GM19351 (cell line): ENCODE measurements around the gene RAB11FIP4.

Source experiments
- ATAC-seq: cut with Tn5 transposase; IDR thresholded peaks from one replicate; pipeline ENCODE4 v1.9.1; 2021; ENCODE audit warnings: mild to moderate bottlenecking, moderate library complexity; ENCODE audit not compliant: unreplicated experiment

The RAB11FIP4 gene

DNA sequence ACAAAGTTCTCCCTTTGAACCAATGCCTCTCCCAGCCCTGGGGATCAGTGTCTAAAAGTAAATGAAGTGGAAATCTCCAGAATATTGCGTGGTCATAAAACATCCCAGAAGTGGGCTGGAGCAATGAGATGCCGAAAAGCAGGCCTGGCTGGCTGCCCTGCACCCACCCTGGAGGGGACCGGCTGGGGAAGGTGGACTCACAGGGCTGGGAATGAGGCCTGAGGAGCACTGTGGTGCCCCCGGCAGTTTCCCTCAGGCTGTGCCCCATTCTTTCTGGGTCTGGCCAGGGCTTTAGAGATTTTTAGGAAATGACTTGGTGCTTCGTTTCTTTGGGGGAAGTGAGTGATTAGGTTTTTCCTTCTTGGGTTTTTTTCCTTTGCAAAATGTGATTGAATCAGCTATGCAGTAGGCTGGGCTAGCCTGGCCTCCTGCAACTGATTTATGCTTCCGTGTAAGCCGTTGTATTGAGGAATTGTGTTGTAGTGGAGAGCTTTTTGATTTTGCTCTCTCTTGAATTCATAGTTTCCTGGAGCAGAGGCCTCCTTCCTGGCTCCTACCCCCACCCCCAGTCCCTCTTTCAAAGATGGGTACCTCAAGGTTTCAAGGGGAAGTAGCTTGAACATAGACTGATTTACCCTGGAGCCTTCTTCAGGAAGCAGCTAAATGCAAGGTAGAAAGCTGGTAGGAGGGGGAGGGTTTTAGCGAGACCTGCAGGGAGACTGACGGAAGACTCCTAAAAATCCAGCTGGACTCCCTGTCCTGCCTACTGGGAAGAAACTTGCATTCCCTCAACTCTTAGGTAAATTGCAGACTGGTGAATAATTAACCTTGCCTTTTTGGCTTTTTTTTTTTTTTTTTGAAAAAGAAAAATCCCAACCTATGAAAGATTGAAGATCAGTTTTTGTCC lies 170.2 kb downstream of the RAB11FIP4 start:
- no peak for ATAC-seq

GRCh38 chr17:31562376-31562840 lies 170.9 kb downstream of the RAB11FIP4 start:
- no peak for ATAC-seq

DNA sequence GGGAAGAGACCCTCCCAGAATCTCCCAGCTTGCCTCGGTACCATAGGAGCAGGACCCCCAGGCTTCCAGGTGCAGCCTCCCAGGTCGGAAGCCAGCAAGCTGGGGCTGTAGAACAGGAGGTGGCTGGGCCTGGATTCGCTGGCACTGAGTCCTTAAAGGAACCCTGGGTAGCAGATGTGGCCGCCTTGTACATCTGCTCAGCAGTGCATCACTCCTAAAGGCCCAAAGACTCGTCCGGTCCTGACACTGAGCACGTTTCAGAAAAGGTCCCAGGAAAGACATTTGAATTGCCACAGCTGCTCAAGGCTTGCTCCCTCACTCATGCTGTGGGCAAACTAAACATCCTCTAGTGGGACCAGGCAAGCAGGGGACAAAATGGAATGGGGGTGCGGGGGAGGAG lies 172.8 kb downstream of the RAB11FIP4 start:
- ATAC-seq: no peak

- no peak for ATAC-seq
Observed at GRCh38 chr17:31564883-31565301, 173.4 kb downstream of the RAB11FIP4 start.

GRCh38 chr17:31565652-31566051 lies 174.2 kb downstream of the RAB11FIP4 start:
- ATAC-seq: no peak

DNA sequence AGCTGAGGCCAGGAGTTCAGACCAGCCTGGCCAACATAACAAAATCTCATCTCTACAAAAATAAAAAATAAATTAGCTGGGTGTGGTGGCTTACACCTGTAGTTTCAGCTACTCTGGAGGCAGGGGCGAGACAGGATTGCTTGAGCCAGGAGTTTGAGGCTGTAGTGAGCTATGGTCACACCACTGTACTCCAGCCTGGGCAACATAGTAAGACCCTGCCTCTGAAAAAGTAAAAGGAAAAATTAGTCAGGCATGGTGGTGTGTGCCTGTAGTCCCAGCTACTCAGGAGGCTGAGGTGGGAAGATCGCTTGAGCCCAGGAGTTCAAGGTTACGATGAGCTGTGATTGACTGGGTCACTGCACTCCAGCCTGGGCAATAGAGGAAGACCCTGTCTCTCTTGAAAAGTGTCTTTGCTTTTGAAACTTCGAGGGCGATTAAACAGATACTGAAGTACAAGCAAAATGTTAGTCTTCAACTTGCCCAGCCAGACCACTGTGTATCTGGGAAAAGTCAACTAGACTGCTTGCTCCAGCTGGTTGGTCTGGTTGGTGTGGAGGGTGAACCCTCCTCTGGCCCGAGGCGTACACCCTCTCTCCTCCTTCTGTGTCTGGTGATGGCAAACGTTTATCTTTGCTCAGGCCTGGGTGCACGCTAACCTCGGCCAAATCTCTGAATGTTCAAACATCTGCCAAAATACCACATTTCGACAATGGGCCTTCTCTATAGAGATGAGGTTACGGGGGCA lies 174.9 kb downstream of the RAB11FIP4 start:
- no peak for ATAC-seq

GRCh38 chr17:31566992-31567373 lies 175.5 kb downstream of the RAB11FIP4 start:
- no peak for ATAC-seq

- no peak for ATAC-seq
Observed at GRCh38 chr17:31568121-31568520, 176.6 kb downstream of the RAB11FIP4 start.

DNA sequence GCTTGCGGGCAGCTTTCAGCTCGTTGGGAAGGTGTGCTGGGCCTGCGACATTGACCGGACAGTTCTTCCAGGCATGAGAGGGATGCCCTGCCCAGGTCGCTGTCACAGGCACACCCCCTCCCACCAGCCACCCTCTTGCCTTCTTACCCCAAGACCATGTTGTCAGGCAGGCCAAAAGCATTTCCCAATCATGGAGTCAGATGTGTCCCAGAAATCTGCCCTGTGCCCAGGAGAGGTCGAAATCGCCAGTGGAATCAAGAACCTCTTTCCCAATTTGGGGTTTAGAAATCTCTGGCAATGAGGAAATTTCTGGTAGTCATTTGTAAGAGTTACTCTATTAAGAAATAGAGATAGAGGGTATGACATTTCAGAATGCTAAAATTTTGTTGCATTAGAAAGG lies 177.1 kb downstream of the RAB11FIP4 start:
- no peak for ATAC-seq

DNA sequence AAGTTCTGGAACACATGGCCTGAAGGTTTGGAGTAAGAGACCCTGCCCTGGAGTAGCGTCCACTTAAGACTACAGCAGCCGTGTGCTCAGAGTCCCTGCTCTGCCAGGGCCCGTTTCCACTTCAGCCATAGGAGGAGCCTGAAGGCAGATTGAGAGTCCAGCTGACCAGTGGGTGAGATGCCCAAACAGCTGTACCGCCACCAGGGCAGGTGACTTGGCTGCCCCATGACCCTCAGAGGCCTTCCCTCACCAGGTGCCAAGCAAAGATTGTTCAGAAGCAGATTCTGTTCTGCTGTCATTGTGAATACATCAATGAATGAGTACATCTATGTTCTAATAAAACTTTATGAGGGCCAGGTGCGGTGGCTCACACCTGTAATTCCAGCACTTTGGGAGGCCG lies 178.8 kb downstream of the RAB11FIP4 start:
- no peak for ATAC-seq

DNA sequence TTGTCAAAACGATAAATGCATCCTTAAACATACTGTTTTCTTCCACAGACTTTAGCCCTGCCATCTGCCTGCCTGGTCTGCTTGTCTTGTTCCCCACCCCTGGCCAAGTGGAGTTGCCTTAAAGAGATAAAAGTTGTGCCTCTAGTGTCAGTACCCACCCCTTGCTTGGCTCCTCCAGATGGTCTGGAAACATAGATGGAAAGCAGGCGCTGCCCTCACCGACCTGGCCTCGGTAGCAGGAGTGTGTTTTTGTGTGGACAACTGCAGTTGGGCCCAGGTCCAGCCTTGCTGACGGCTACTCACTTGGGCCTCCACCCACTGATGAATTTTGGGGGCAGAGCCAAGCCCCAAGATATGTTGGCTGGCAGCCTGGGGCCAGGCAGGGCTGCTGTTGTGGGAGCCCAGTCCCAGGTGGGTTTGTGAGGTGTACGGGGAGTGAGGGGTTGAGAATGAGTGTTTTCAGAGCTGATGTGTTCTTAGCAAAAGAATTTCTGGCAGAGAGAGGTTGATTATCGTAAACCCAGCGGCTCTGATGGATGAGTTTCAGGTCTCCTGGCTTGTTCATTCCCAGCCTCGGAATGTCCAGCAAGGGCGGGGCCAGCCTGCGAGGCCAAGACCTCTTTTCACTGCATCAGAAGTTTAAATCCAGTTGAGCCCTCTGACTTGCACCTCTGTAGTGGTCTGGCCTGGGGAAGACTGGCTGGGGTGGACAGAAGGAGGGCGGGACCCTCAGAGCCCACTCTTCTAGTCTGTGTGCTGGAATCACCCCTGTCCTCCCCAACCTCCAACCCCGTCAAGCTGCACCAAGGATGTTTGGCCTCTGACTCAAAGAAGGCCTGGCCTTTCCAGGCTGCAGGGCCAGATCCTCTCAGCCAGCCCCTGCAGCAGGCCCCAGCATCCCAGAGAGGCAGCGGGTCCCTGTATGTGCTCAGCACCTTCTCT lies 179.7 kb downstream of the RAB11FIP4 start:
- no peak for ATAC-seq

GRCh38 chr17:31572341-31572740 lies 180.9 kb downstream of the RAB11FIP4 start:
- no peak for ATAC-seq

DNA sequence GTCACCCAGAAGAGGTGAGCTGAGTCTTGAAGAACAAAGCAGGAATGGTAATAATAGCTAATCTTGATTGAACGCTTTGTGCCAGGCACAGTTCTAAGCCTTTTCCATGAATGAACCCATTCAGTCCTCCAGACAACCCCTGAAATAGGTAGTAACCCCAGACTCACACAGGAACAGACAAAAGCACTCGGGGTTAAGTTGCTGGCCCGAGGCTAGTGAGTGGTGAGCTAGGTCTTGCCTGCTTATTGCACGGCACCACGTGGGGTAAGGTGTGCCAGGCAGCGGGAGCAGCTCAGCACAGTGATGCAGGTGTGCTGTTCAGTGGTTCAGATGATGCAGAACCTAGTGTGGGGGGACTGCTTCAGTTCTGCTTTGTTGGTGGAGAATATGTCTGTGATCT lies 181.6 kb downstream of the RAB11FIP4 start:
- ATAC-seq: no peak

- no peak for ATAC-seq
Observed at GRCh38 chr17:31573861-31574260, 182.4 kb downstream of the RAB11FIP4 start.

GRCh38 chr17:31574458-31574857 lies 183.0 kb downstream of the RAB11FIP4 start:
- no peak for ATAC-seq

GRCh38 chr17:31575043-31575442 lies 183.6 kb downstream of the RAB11FIP4 start:
- ATAC-seq: no peak

DNA sequence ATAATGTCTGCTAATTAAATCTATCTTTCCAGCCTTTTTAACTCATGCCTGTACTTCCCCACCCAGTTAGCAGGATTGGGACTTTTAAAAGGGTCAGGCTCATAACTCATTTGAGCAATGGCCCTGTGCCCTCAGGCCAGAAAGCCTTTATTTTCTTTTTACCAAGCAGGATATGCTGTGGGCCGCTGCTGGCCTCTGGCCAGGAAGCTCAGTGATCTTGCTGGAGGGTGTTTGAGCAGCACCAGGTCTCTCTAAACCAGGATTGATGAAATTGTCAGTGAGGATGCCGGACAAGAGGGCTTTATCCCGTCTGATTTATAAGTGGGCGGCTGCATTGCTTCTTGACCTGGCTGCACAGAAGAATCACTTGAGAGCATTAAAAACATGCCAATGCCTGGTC lies 187.8 kb downstream of the RAB11FIP4 start:
- no peak for ATAC-seq

GRCh38 chr17:31580316-31580705 lies 188.8 kb downstream of the RAB11FIP4 start:
- no peak for ATAC-seq

- ATAC-seq: no peak
Observed at GRCh38 chr17:31580706-31581490, 189.4 kb downstream of the RAB11FIP4 start.

DNA sequence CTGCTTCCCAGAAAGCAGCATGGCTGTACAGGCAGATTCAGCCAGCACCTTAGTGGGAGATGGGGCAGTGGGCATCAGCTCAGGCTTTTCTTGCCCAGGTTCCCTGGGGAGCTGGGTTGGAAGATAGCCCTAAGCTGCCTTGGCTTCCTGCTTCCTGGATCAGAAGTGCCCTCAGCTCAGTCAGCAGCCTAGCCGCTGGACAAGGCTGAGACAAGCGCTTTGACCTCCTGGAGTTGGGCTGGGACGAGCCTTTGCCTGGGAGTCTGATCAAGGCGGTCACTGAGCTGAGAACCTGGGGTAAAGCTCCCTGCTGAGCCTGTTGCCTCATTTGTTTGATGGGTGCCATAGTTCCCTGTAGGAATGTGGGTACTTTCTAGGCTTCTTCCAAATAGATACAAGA lies 190.0 kb downstream of the RAB11FIP4 start:
- no peak for ATAC-seq
